Smooth muscle cell (in vitro differentiated cells): ENCODE measurements around the gene NCAPG2. TPM values are rescaled to one million over a fixed set of nuclear protein-coding genes. Genes with fewer than 3 reads are reported as not detected.

Experiments
- DNase-seq: peaks from one replicate; lab custom pipeline; 2025; ENCODE audit not compliant: unreplicated experiment; lab: John Stamatoyannopoulos, UW
- H2AFZ ChIP-seq: fragments of 200-600 bp; sonication (generic); 2 replicates; pipeline ENCODE4 v1.6.0; 2016; ENCODE audit warnings: antibody characterized with exemption, low read depth, mild to moderate bottlenecking
- H3F3A ChIP-seq: fragments of 200-600 bp; sonication (generic); 2 replicates; pipeline ENCODE4 v1.6.0; 2017; ENCODE audit warnings: antibody characterized with exemption, low read depth
- H3K27ac ChIP-seq: fragments of 200-600 bp; sonication (generic); 2 replicates; pipeline ENCODE4 v1.5.1; 2016; ENCODE audit warnings: low read depth, mild to moderate bottlenecking
- H3K27me3 ChIP-seq: fragments of 200-600 bp; sonication (generic); 2 replicates; pipeline ENCODE4 v1.6.1; 2016; ENCODE audit warnings: low read depth, mild to moderate bottlenecking
- H3K36me3 ChIP-seq: fragments of 200-600 bp; sonication (generic); 2 replicates; pipeline ENCODE4 v1.5.1; 2016; ENCODE audit warnings: low read depth
- H3K4me1 ChIP-seq: fragments of 200-600 bp; sonication (generic); 2 replicates; pipeline ENCODE4 v1.5.1; 2016; ENCODE audit warnings: low read depth
- H3K4me2 ChIP-seq: fragments of 200-600 bp; sonication (generic); 2 replicates; pipeline ENCODE4 v1.6.0; 2016; ENCODE audit warnings: mild to moderate bottlenecking
- H3K4me3 ChIP-seq: fragments of 200-600 bp; sonication (generic); 2 replicates; pipeline ENCODE4 v1.5.1; 2016; ENCODE audit warnings: mild to moderate bottlenecking
- H3K79me2 ChIP-seq: fragments of 200-600 bp; sonication (generic); 2 replicates; pipeline ENCODE4 v1.6.0; 2016; ENCODE audit warnings: low read depth, mild to moderate bottlenecking
- H3K9ac ChIP-seq: fragments of 200-600 bp; sonication (generic); 2 replicates; pipeline ENCODE4 v1.6.0; 2016; ENCODE audit warnings: low read depth
- H3K9me3 ChIP-seq: fragments of 200-600 bp; sonication (generic); replicated peaks from 2 replicates; pipeline ENCODE4 v1.5.1; 2016; ENCODE audit warnings: low read depth
- H4K20me1 ChIP-seq: fragments of 200-600 bp; sonication (generic); 2 replicates; pipeline ENCODE4 v1.6.0; 2016; ENCODE audit warnings: low read depth
- CTCF ChIP-seq: fragments of 200-600 bp; sonication (generic); IDR thresholded peaks from 2 replicates; pipeline ENCODE4 v1.5.1; 2017; ENCODE audit warnings: borderline replicate concordance, mild to moderate bottlenecking, antibody characterized with exemption; ENCODE audit not compliant: insufficient read depth, poor library complexity, severe bottlenecking
- WGBS: methylation state at CpG from one replicate; pipeline ENCODE4 v1.1.7; 2016; ENCODE audit warnings: low lambda C conversion rate; 5-methylcytosine and 5-hydroxymethylcytosine counted together
- polyA plus RNA-seq: library from polyadenylated mRNA; unstranded; fragments of >200 nt; fragmentation: Nextera tagmentation; extraction: Ambion mirVana; gene quantifications from 2 replicates; pipeline ENCODE4 v1.2.1, GENCODE V29; 2016
- total RNA-seq: library from RNA; depleted of rRNA; stranded (reverse); fragments of >200 nt; gene quantifications from 2 replicates; pipeline ENCODE4 v1.2.3, GENCODE V29; 2014

The NCAPG2 gene
- total and polyA plus RNA-seq, 2 experiments from 2014 or later, result 9.9 to 12.5 TPM

GRCh38 chr7:158732494-158733219 is 28.1 kb upstream of the NCAPG2 start:
- no peak overlapping the region for H3K27ac ChIP-seq
- no peak for DNase-seq
- H3K79me2 ChIP-seq, result no peaks in the 10 kb centered on the region
- no peaks in the 10 kb centered on the region for H3K36me3 ChIP-seq
- no peak overlapping the region for H3K9ac ChIP-seq
- H3K4me3 ChIP-seq, result no peak overlapping the region
- no peak overlapping the region for H2AFZ ChIP-seq
- no peaks in the 10 kb centered on the region for H4K20me1 ChIP-seq
- H3K4me2 ChIP-seq, result no peak overlapping the region
- peaks cover 8% of the 10 kb centered on the region for H3F3A ChIP-seq
- H3K9me3 ChIP-seq, result no peaks in the 10 kb centered on the region
- TF ChIP-seq CTCF, result no peak
- no peaks in the 10 kb centered on the region for H3K4me1 ChIP-seq
- H3K27me3 ChIP-seq, result no peaks in the 10 kb centered on the region
- 92% methylated on average over 10 of the region's 10 CpGs for WGBS

- no peak for TF ChIP-seq CTCF
- H3K27ac ChIP-seq, result no peak overlapping the region
- H3K4me1 ChIP-seq, result no peaks in the 10 kb centered on the region
- 95% methylated on average over 6 of the region's 6 CpGs for WGBS
- peaks cover 7% of the 10 kb centered on the region for H3F3A ChIP-seq
- H3K9me3 ChIP-seq, result no peaks in the 10 kb centered on the region
- no peaks in the 10 kb centered on the region for H3K36me3 ChIP-seq
- H4K20me1 ChIP-seq, result no peaks in the 10 kb centered on the region
- no peak overlapping the region for H2AFZ ChIP-seq
- no peaks in the 10 kb centered on the region for H3K79me2 ChIP-seq
- DNase-seq, result no peak
- no peaks in the 10 kb centered on the region for H3K27me3 ChIP-seq
- H3K4me2 ChIP-seq, result no peak overlapping the region
- no peak overlapping the region for H3K4me3 ChIP-seq
- H3K9ac ChIP-seq, result no peak overlapping the region
Observed at GRCh38 chr7:158731761-158732160, 27.2 kb upstream of the NCAPG2 start.

GRCh38 chr7:158730383-158731346 is 26.1 kb upstream of the NCAPG2 start:
- Histone ChIP-seq H2AFZ (no peak overlapping the region), H3K27ac (no peak overlapping the region), H3K4me2 (no peak overlapping the region), H3K9ac (no peak overlapping the region), H3F3A (no peaks in the 10 kb centered on the region), H3K79me2 (no peaks in the 10 kb centered on the region), H3K9me3 (no peaks in the 10 kb centered on the region), H4K20me1 (no peaks in the 10 kb centered on the region), H3K4me1 (no peaks in the 10 kb centered on the region), H3K36me3 (no peaks in the 10 kb centered on the region), H3K4me3 (no peak overlapping the region), H3K27me3 (no peaks in the 10 kb centered on the region)
- 97% methylated on average over 23 of the region's 23 CpGs for WGBS
- DNase-seq, result no peak
- no peak for TF ChIP-seq CTCF
